Measurements from ENCODE around the gene SEPTIN6. TPM values are rescaled to one million over a fixed set of nuclear protein-coding genes. Genes with fewer than 3 reads are reported as not detected.

The SEPTIN6 gene
- total and polyA plus RNA-seq, 12 donors: 42.4 to 332 (median 128) TPM

DNA sequence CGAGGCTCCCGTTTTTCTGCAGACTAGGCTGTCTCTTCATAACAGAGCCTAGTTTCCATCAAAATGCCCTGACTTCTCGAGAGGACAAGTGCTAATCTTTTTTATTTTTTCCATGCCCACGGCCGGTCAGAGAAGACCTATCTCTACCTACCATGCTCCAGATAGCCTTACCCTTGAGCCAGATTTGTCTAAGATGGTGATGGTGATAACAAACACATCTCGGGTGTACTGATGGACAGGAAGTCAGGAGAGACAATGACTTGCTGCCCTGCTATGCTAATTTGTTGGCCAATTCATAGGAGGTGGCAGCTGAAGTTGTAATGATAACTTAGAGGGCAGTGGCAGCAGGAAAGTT is 44.6 kb downstream of the SEPTIN6 start:
- TF ChIP-seq, protein P1, sequence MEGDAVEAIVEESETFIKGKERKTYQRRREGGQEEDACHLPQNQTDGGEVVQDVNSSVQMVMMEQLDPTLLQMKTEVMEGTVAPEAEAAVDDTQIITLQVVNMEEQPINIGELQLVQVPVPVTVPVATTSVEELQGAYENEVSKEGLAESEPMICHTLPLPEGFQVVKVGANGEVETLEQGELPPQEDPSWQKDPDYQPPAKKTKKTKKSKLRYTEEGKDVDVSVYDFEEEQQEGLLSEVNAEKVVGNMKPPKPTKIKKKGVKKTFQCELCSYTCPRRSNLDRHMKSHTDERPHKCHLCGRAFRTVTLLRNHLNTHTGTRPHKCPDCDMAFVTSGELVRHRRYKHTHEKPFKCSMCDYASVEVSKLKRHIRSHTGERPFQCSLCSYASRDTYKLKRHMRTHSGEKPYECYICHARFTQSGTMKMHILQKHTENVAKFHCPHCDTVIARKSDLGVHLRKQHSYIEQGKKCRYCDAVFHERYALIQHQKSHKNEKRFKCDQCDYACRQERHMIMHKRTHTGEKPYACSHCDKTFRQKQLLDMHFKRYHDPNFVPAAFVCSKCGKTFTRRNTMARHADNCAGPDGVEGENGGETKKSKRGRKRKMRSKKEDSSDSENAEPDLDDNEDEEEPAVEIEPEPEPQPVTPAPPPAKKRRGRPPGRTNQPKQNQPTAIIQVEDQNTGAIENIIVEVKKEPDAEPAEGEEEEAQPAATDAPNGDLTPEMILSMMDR (IDR thresholded peaks at IDR 0.05): no peak
- no peak for TF ChIP-seq POLR2A (IDR thresholded peaks at IDR 0.05)
- 63 to 71% (median 66%) methylated on average over 4 to 6 of the region's 6 CpGs for WGBS, 4 donors

DNA sequence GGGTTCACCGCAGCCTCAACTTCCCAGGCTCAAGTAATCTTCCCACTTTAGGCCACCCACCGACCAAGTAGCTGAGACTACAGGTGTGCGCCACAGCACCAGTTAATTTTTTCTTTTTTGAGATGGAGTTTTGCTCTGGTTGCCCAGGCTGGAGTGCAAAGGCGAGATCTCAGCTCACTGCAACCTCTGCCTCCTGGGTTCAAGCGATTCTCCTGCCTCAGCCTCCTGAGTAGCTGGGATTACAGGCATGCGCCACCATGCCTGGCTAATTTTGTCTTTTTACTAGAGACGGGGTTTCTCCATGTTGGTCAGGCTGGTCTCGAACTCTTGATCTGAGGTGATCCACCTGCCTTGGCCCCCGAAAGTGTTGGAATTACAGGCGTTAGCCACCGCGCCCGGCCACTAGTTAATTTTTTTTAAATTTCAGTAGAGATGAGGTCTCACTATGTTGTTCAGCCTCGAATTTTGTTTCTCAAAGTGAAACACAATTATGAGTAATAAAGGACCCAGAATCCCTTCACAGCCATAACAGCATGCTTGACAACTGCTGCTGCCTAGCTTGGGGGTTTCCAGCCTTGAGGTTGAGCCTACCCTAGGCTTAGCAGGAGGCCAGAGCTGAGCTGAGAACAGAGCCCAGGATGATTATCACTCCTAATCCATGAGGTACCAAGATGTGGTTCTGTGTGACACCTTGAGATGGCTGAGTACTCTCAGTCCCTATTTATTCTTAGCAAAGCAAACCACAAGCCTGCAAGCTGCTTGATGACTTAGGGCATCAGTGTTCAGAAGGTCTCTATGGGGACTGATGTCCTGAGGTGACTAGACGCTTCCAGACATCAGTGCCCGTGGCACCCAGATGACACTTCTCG is 45.2 kb downstream of the SEPTIN6 start:
- DNase-seq: no peak
- Histone ChIP-seq H3K27ac (no peak overlapping the region), H3K27me3 (no peaks in the 10 kb centered on the region), H3K36me3 (replicated peaks in 1 of 2) (peaks cover 0 to 4% of the 10 kb centered on the region in 2 donors), H3K9me3 (replicated peaks in 1 of 3) (no peaks in the 10 kb centered on the region), H3K4me3 (no peak overlapping the region), H3K4me1 (replicated peaks in 1 of 2) (no peaks in the 10 kb centered on the region)
- intact Hi-C loops (cut with DNase I): no loop called here
- no peak for TF ChIP-seq POLR2A (IDR thresholded peaks at IDR 0.05)
- TF ChIP-seq, protein P1 (IDR thresholded peaks at IDR 0.05): no peak
- WGBS, 4 donors: 84 to 93% (median 88%) methylated on average over 7 to 17 of the region's 17 CpGs

More for the DNA sequence above, 44.6 kb downstream of the SEPTIN6 start:
- Histone ChIP-seq H3K27ac (no peak overlapping the region), H3K4me1 (replicated peaks in 1 of 2) (no peaks in the 10 kb centered on the region), H3K9me3 (replicated peaks in 1 of 3) (no peaks in the 10 kb centered on the region), H3K27me3 (no peaks in the 10 kb centered on the region), H3K4me3 (no peak overlapping the region), H3K36me3 (replicated peaks in 1 of 2) (peaks cover 0 to 4% of the 10 kb centered on the region in 2 donors)
- no peak for DNase-seq
- intact Hi-C loops (cut with DNase I): no loop called here

DNA sequence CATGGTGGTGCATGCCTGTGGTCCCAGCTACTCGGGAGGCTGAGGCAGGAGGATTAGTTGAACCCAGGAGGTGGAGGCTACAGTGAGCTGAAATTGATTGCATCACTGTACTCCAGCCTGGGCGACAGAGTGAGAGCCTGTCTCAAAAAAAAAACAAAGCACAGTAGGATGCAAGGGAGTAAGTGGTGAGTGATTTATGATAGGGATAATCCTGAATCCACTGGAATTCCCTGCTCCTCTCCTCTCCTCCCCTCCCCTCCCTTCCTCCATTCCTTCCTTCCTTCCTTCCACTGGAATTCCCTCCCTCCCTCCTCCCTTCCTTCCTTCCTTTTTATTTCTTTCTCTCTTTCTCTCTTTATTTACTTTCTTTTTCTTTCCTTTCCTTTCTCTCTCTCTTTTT is 45.9 kb downstream of the SEPTIN6 start:
- 63 to 82% (median 73%) methylated on average over 1 to 2 of the region's 2 CpGs for WGBS, 4 donors
- Histone ChIP-seq H3K9me3 (replicated peaks in 1 of 3) (no peaks in the 10 kb centered on the region), H3K4me3 (no peak overlapping the region), H3K27ac (no peak overlapping the region), H3K4me1 (replicated peaks in 1 of 2) (no peaks in the 10 kb centered on the region), H3K27me3 (no peaks in the 10 kb centered on the region), H3K36me3 (replicated peaks in 1 of 2) (peaks cover 0 to 4% of the 10 kb centered on the region in 2 donors)
- intact Hi-C loops (cut with DNase I): no loop called here
- TF ChIP-seq, protein P1 (IDR thresholded peaks at IDR 0.05): no peak
- no peak for TF ChIP-seq POLR2A (IDR thresholded peaks at IDR 0.05)
- no peak for DNase-seq

DNA sequence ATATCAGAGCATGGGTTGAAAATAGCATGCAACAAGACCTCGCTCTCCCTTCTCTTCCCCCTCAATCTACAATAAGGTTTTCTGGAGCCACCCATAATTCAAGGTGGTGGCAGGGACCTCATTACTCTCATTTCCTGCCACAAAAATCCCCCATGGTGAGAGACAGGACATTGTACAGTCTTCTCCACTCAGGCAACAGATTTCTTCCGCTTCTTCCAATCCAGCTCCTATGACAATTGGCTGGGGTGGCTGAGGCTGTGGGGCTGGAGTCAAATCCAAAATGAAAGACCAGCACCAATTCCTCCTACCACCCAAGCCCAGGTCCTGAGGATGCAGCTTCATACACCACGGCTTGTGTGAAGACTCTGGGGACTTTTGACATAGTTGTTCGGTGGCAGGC is 46.5 kb downstream of the SEPTIN6 start:
- no peak for DNase-seq
- Histone ChIP-seq H3K27me3 (no peaks in the 10 kb centered on the region), H3K9me3 (replicated peaks in 1 of 3) (no peaks in the 10 kb centered on the region), H3K4me3 (no peak overlapping the region), H3K27ac (no peak overlapping the region), H3K36me3 (replicated peaks in 1 of 2) (peaks cover 0 to 4% of the 10 kb centered on the region in 2 donors), H3K4me1 (replicated peaks in 1 of 2) (no peaks in the 10 kb centered on the region)
- intact Hi-C loops (cut with DNase I): no loop called here
- WGBS, 4 donors: 87 to 100% (median 94%) methylated on average over 2 to 4 of the region's 4 CpGs
- TF ChIP-seq, protein P1 (IDR thresholded peaks at IDR 0.05): no peak
- TF ChIP-seq POLR2A (IDR thresholded peaks at IDR 0.05): no peak

All from adrenal gland (tissue), 12 donors.